ENCODE measurements around the gene DOCK1.

Gene DOCK1

DNA sequence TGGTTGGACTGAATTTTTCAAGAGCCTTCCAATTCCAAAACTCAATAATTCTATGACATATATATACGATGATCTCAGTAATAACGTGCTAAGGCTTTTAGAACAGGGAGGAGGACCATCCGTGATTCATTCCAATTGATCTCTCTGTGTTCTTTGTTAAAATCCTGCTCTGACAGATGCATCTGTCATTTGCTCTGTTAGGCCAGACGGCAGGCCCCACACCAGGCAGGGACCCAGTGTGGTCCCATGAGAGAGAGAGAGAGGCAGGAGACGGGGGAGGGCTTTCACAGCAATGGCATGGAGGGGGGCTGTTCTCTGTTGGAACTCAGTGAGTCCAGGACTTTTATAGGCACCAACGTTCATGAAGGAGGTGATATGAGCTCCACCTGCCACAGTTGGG lies 451.1 kb downstream of the DOCK1 start:
- no peak for DNase-seq (ENCODE audit: low read depth)

- DNase-seq (ENCODE audit: low read depth): no peak
Observed at GRCh38 chr10:127357265-127357664, 452.0 kb downstream of the DOCK1 start.

DNA sequence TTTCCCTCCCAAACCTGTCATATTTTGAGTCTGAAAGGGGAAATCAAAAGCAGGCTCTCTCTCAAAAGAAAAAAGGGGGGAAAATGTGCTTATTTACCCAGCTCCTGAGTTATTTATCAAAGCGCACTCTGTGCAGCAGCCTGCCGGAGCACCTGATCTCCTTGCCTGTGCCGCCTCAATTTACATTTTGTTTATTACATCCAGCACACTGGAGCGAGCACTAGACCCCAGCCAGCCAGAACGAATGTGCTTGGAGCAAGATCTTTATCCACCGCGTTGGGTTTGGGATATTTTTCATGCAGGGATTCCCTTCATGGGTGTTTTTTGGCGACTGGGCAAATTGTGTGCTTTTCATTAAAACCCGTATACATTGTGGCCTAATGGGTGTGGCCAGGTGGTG lies 453.1 kb downstream of the DOCK1 start:
- DNase-seq (ENCODE audit: low read depth): no peak

DNA sequence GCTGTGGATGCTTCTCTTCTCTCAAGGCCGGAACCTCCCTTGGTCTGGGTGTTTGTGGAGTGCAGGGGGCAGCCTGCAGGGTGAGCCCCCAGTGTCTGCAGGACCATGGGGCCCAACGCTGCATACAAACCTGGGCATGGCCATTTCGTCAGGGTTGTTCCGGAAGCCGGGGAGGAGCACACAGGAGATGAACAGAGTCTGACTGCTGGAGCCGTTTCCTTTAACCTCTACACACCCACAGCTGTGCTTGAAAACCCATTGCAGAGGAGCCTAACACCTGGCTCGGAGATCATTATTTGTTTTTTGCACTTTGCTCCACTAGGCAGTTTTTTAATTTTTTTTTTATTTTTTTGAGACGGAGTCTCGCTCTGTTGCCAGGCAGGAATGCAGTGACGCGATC lies 458.8 kb downstream of the DOCK1 start:
- no peak for DNase-seq (ENCODE audit: low read depth)

DNA sequence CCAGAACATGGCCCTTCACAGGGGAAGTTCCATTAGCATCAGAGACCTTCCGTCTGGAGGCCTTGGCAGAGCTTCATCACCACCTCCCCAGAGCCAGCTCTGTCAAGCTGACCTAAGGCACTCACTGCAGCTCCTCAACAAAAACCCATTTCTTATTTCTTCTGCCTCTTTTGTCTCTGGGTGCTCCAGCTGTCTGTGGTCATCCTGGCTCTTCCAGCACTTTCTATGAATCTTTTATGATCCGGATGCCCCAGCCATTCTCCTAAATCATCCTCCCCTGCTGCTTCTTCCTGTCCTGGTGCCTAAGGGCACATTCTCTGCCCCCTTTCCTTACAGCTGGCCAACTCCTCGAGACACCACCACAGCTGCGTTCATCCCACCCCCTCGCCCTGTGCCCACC lies 462.9 kb downstream of the DOCK1 start:
- no peak for DNase-seq (ENCODE audit: low read depth)

DNA sequence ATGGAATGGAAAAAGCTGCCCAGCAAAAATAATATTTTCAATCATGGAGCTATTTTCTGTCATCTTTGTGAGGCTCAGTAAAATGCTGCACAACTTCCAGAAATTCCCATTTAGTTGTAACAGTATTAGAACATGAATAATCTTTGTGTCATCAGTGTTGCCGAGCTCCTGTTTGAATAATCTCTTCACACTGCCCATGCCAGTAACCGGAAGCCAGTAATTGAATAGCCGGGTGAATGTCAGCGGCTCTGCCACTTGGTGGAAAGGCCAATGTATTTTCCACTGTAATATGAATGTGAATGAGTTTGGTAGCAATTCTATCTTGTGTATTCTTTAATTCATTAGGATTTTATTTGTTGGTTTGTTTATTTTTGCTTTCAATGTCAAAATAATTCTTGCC lies 463.7 kb downstream of the DOCK1 start:
- DNase-seq (ENCODE audit: low read depth): no peak

DNA sequence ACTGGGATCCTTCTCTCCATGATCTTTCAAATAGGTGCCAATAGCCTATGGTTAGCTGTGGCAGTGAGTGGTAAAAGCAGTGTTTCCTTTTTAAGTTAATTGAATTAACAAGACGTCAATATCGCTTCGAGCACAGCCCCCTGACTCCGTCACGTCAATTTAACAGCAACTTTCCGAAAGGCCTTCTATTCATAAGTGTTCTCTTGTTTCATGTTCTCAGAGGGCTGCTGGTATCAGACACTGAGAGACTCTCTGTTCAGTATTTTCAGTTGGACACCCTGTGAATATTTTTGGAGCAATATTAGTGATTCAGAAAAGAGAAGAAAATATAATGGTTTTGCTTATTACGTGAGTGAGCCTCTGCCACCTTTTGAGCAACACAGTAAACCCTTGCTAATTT lies 465.4 kb downstream of the DOCK1 start:
- DNase-seq (ENCODE audit: low read depth): no peak

- no peak for DNase-seq (ENCODE audit: low read depth)
Observed at GRCh38 chr10:127372361-127372760, 467.1 kb downstream of the DOCK1 start.

DNA sequence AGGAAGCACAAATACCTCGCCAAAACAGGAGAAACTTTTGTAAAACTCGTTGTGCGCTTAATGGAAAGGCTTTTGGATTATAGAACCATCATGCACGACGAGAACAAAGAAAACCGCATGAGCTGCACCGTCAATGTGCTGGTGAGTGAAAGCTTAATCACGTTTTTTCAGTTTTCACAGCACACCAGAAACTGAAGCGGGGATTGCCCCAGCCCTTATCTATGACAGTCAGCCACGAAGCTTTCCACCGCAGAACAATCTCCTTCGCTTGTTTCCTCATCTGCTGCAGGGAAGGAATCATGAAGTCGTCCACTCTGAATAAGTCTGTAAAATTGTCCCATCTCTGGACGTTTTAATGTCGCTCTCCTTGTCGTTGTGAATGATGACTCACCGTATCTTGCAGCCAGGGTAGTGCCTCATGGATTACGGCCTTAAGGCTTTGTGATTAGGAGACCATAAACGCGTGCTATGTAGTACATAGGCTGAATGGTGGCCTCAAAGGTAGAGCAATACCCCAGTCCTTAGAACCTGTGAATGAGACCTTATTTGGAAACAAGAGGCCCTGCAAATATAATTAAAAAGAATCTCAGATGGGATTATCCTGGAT lies 468.9 kb downstream of the DOCK1 start:
- DNase-seq (ENCODE audit: low read depth): no peak

GRCh38 chr10:127374901-127375300 lies 469.7 kb downstream of the DOCK1 start:
- no peak for DNase-seq (ENCODE audit: low read depth)

- no peak for DNase-seq (ENCODE audit: low read depth)
Observed at GRCh38 chr10:127375461-127375860, 470.2 kb downstream of the DOCK1 start.

DNA sequence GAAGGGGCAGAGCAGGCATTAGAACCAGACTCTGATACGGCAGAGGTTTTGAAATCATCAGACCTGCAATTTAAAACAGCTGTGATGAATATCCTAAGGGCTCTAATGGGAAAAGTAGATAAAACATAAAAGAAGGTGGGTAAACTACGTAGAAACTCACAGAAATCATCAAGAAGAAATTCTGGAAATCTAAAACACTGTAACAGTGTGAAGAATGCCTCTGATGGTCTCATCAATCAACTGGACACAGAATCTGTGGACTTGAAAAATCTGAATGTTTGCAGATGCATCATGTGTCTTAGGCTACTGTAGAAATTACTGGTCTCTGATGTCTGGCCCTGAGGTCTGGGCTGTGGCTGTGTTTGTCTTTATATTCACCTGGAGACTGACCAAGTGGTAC lies 470.8 kb downstream of the DOCK1 start:
- DNase-seq (ENCODE audit: low read depth): no peak

DNA sequence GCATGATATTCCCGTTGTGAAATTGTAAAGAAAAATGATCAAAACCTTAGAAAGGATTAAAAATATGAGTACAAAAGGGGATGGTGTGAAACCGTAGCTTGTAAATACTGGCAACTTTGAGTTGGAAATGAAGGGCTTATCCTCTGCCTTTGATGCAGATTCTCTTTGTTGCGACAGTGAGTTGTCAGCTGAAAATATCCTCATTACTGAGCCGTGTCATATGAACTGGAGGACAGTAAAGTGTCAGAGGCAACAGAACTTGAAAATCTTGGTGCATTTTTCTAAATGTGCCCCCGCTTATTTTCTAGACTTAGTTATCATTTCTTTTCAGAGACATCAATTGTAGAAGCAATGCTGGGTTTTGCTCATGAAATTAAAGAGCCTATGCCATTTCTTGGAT lies 473.4 kb downstream of the DOCK1 start:
- no peak for DNase-seq (ENCODE audit: low read depth)

DNA sequence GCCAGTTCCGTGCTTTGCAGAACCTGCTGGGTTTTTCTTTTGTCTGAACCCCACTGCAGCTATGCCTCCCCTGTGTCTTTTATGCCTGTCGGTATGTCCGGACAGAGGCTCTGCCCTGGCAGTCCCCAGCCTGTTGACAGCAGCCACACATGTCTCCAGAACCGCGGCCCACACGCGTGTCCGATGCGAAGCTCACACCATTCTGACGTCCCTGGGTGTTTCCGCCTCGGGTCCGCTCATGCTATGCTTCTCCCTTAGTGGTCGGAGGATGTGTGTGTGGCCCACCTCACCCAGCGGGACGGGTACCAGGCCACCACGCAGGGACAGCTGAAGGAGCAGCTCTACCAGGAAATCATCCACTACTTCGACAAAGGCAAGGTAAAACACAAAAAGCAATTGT lies 479.3 kb downstream of the DOCK1 start:
- no peak for DNase-seq (ENCODE audit: low read depth)

DNA sequence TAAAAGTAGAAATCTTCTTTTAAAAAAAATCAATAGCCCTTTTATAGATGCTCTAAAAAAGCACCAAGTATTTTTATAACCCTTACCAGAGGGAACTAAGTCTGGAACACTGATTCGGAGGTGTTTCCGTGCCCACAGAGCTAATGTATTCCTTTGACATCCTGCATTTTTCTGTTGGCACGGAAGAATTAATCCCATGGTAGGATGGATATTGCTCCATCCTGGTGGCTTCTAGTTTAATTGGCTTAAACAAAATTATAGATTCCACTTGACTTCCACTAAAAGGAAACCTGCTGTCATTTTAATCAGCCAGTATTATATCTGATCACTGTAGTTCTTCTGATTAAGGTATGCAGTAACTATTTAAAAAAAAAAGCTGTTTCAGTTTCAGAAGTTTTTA lies 479.8 kb downstream of the DOCK1 start:
- no peak for DNase-seq (ENCODE audit: low read depth)

- no peak for DNase-seq (ENCODE audit: low read depth)
Observed at GRCh38 chr10:127386606-127387327, 481.5 kb downstream of the DOCK1 start.

GRCh38 chr10:127391875-127392274 lies 486.6 kb downstream of the DOCK1 start:
- no peak for DNase-seq (ENCODE audit: low read depth)

GRCh38 chr10:127392351-127393235 lies 487.4 kb downstream of the DOCK1 start:
- no peak for DNase-seq (ENCODE audit: low read depth)

DNA sequence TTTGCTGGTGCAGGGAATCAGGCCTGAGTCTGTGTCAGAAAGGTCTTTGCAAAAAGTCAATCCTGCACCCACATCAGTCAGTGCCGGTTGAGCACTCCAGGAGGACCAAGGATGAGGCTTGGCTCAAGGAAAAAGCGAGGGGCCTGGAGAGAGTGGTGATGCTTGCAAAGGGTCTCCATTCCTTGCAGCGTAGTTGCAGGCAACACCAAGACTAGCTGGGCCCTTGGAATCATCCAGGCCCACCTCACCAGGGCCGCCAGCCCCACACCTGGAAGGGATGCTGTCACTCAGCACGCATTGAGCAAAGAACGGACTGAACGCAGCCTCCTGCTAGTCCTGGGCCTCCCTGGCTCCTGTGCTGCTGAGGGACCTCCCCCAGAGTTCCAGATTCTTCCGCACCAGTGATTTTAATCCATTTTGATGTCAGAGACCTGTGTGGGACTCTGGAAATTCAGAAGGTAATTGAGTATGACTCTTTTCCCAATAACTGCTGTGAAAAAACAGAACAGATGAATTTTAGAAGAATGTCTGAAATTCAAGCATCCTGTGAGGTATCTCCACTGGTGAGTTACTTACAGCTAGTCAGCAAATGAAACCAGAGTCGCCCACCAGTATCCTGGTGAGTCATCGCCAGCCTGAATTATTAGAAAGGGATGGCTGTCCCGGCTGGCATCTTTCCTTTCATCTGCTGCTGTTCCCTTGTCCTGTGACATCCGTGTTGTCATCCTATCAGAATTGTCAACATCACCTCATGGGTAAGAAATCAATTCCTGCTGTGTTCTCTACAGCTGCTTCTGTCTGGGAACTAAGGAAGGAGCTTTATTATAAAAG lies 493.1 kb downstream of the DOCK1 start:
- DNase-seq (ENCODE audit: low read depth): no peak

DNA sequence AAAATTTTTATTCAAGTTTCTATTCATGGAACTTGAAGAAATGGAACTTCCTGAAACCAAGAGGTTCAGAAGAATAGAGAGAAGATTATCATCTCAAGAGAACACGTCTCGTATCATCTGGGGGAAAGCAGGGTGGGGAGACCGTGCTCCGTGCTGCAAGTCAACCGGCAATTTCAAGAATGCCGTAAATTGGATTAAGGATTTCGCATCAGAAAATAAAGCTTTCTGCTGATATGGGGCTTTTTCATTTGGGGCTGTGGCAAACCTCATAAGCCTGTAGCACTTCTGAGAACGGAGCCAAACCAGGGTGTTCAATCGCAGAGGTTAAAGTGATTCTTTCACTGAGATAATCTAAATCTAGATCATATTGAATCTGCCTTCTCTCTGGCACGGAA lies 493.7 kb downstream of the DOCK1 start:
- no peak for DNase-seq (ENCODE audit: low read depth)

GRCh38 chr10:127399668-127400067 lies 494.4 kb downstream of the DOCK1 start:
- no peak for DNase-seq (ENCODE audit: low read depth)

GRCh38 chr10:127400216-127400615 lies 495.0 kb downstream of the DOCK1 start:
- DNase-seq (ENCODE audit: low read depth): no peak
